ENCODE data around the gene MYO6. TPM values are rescaled to one million over a fixed set of nuclear protein-coding genes. Genes with fewer than 3 reads are reported as not detected.

The MYO6 gene
- total and polyA plus RNA-seq, 2 of the 4 experiments (the other 2 are of a cell fraction): 6.1 to 6.8 TPM

DNA sequence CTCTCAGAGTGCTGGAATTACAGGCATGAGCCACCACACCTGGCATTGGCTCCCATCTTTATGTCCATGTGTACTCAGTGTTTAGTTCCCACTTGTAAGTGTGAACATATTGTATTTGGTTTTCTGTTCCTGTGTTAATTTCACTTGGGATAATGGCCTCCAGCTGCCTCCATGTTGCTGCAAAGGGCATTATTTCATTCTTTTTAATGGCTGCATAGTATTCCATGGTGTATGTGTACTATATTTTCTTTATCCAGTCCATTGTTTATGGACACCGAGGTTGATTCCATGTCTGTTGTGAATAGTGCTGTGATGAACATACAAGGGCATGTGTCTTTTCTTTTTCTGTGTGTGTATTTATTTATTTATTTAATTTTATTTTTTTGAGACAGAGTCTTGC lies 47.7 kb downstream of the MYO6 start:
- H4K20me1 ChIP-seq (ENCODE audit: insufficient read depth, low read length): no peaks in the 10 kb centered on the region
- TF ChIP-seq, protein P1, sequence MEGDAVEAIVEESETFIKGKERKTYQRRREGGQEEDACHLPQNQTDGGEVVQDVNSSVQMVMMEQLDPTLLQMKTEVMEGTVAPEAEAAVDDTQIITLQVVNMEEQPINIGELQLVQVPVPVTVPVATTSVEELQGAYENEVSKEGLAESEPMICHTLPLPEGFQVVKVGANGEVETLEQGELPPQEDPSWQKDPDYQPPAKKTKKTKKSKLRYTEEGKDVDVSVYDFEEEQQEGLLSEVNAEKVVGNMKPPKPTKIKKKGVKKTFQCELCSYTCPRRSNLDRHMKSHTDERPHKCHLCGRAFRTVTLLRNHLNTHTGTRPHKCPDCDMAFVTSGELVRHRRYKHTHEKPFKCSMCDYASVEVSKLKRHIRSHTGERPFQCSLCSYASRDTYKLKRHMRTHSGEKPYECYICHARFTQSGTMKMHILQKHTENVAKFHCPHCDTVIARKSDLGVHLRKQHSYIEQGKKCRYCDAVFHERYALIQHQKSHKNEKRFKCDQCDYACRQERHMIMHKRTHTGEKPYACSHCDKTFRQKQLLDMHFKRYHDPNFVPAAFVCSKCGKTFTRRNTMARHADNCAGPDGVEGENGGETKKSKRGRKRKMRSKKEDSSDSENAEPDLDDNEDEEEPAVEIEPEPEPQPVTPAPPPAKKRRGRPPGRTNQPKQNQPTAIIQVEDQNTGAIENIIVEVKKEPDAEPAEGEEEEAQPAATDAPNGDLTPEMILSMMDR (conservative IDR thresholded peaks at IDR 0.05; ENCODE audit: low read depth, low read length): no peak
- TF ChIP-seq POLR2A (IDR thresholded peaks at IDR 0.05; ENCODE audit: low read depth, low read length) (no peak), BHLHE40 (IDR thresholded peaks at IDR 0.05; ENCODE audit: low read depth, low read length) (no peak), MAFK (IDR thresholded peaks at IDR 0.05; ENCODE audit: low read depth, low read length) (no peak), FOS (IDR thresholded peaks at IDR 0.05; ENCODE audit: low read depth, low read length) (no peak)
- H3K27me3 ChIP-seq (ENCODE audit: control insufficient read depth, insufficient read depth, low read length): no peaks in the 10 kb centered on the region
- H2AK5ac ChIP-seq (ENCODE audit: low read depth, low read length): no peak overlapping the region
- no CpG with 5 or more reads among the region's 1 CpG for WGBS, 2 experiments (ENCODE audit: extremely low coverage in 2 of 2, insufficient read length in 1 of 2)
- H2BK15ac ChIP-seq (ENCODE audit: low read depth, low read length): no peak overlapping the region
- ATAC-seq (ENCODE audit: low read depth) (no peak), DNase-seq (no peak)
- no peak overlapping the region for H3K27ac ChIP-seq (ENCODE audit: insufficient read depth, low read length)
- no peak overlapping the region for H4K91ac ChIP-seq (ENCODE audit: insufficient read depth, low read depth, low read length)
- no peak overlapping the region for H3K4me3 ChIP-seq (ENCODE audit: insufficient read depth, low read depth, low read length)
- H3K4me1 ChIP-seq (ENCODE audit: control insufficient read depth, insufficient read depth, low read length): no peaks in the 10 kb centered on the region
- no peaks in the 10 kb centered on the region for H3K9me3 ChIP-seq (ENCODE audit: control insufficient read depth, insufficient read depth, low read length)
- H2AFZ ChIP-seq (replicated peaks; ENCODE audit: low read length, poor library complexity): no peak overlapping the region
- no peak overlapping the region for H4K5ac ChIP-seq (ENCODE audit: low read depth, low read length)
- BruUV-seq (replicated peaks): no TSS peak
- intact Hi-C loops (cut with micrococcal nuclease) (no loop called here), dilution Hi-C loops (cut with HindIII; ENCODE audit: low sequenced_read_pairs, unreplicated experiment) (no loop called here), in situ Hi-C loops (cut with MboI; ENCODE audit: low sequenced_read_pairs) (no loop called here)
- no peaks in the 10 kb centered on the region for H3K9me1 ChIP-seq (ENCODE audit: insufficient read depth, low read length)
- no peaks in the 10 kb centered on the region for H3K36me3 ChIP-seq (ENCODE audit: control insufficient read depth, insufficient read depth, low read length)
- H3K56ac ChIP-seq (ENCODE audit: extremely low read depth, insufficient read depth, low read length): no peak overlapping the region
- H2AK9ac ChIP-seq (replicated peaks; ENCODE audit: low read depth, low read length, poor library complexity): no peak overlapping the region
- ChIA-PET POLR2A (ENCODE audit: unreplicated experiment) (no interaction called here), CTCF (no interaction called here)
- H3K4ac ChIP-seq (ENCODE audit: low read depth, low read length): no peak overlapping the region
- H4K8ac ChIP-seq (ENCODE audit: low read depth in 2 of 2, low read length in 2 of 2): no peak overlapping the region
- H3K18ac ChIP-seq (ENCODE audit: low read depth, low read length): no peak overlapping the region
- H2BK20ac ChIP-seq (ENCODE audit: low read depth, low read length): no peak overlapping the region
- H2BK120ac ChIP-seq (ENCODE audit: low read depth, low read length): no peak overlapping the region
- no peak overlapping the region for H3K9ac ChIP-seq (ENCODE audit: low read depth, low read length)
- H2BK5ac ChIP-seq (ENCODE audit: low read depth, low read length, poor library complexity, severe bottlenecking): no peak overlapping the region
- H3K79me1 ChIP-seq (ENCODE audit: low read depth in 1 of 2, low read length in 2 of 2): peaks cover 0 to 4% of the 10 kb centered on the region in 2 experiments; a peak in 1 of 4 replicates
- no peak overlapping the region for H3K14ac ChIP-seq (replicated peaks; ENCODE audit: low read depth, low read length)
- H3K23ac ChIP-seq (ENCODE audit: low read depth, low read length): no peak overlapping the region
- no peak overlapping the region for H3K4me2 ChIP-seq (ENCODE audit: low read depth, low read length)

All from IMR-90 (cell line).